Measurements from ENCODE around the gene GPLD1.
"Not testable (repeated sequence)": the region's sequence is repeated elsewhere in the genome, so short reads cannot be mapped to it uniquely, and the experiment has no call there.

The GPLD1 gene

DNA sequence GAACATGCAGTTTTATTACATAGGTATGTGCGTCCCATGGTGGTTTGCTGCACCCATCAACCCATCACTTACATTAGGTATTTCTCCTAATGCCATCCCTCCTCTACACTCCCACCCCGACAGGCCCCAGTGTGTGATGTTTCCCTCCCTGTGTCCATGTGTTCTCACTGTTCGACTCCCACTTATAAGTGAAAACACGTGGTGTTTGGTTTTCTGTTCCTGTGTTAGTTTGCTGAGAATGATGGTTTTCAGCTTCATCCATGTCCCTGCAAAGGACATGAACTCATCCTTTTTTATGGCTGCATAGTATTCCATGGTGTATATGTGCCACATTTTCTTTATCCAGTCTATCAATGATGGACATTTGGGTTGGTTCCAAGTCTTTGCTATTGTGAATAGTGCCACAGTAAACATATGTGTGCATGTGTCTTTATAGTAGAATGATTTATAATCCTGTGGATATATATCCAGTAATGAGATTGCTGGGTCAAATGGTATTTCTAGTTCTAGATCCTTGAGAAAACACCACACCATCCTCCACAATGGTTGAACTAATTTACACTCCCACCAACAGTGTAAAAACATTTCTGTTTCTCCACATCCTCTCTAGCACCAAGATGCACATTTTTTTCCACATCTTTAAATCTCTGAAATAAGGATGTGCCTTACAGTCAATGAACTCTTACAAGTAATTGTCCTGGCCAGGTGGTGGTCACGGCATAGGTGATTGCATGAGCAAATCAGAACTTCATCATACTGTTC is 104.8 kb downstream of the GPLD1 start:
- DNase-seq (ENCODE audit: low read depth in 2 of 2, low spot score in 1 of 2): not testable (repeated sequence)

DNA sequence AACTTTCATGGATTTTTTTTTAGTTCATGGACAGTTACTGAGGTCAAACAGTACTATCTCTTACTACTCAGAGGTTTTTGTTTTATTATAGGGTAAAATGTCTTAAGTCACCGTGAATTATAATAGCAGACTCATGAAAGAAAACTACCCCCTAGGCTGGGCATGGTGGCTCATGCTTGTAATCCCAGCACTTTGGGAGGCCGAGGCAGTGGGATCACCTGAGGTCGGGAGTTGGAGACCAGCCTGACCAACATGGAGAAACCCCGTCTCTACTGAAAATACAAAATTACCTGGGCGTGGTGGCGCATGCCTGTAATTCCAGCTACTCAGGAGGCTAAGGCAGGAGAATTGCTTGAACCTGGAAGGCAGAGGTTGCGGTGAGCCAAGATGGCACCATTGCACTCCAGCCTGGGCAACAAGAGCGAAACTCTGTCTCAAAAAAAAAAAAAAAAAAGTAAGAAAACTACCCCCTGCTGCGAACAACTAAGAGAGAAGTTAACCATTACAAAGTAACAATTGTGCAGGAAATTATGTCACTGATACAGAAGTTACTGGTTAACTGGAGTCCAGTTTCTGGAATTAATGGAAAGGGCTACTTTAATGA is 106.4 kb downstream of the GPLD1 start:
- not testable (repeated sequence) for DNase-seq (ENCODE audit: low read depth in 2 of 2, low spot score in 1 of 2)

DNA sequence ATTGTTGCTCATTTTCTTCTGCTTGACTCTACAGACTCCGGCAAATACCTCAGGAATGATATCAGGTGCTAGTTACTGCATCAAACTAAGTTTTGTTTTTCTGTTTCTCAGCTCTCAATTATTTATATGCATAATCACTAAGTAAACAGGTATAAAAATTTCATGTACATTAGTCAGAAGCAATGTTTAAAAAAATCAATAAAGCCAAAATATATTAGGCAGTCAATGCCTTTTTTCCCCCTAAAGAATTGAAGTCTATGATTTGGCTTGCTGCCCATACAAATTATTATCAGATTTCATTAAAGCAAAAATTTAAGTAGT is 107.2 kb downstream of the GPLD1 start:
- no peak for DNase-seq (ENCODE audit: low read depth in 2 of 2, low spot score in 1 of 2)

DNA sequence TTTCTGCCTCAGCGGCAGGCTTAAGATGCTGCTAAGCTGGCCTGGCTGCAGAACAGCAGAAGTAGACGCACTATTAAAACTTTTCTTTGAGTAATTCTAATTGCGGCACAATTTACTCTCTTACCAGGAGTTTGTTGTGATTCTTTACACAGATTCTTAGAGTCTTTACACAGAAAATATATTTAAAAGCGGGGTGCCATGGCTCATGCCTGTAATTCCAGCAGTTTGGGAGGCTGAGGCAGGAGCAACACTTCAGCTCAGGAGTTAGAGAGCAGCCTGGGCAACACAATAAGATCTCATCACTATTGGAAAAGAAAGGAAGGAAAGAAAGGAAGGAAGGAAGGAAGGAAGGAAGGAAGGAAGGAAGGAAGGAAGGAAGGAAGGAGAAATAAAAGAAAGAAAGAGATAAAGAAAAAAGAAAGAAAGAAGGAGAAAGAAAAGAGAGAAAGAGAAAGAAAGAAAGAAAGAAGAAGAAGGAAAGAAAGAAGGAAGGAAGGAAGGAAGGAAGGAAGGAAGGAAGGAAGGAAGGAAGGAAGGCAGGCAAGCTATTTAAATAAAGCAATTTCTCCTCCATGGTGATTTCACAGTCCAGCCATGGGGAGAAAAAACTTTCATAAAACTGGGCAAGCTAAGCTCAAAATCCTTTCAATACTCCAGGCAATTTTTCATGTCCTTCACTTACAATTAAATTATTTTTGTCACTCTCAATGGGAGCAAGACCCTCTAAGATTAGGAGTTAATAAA is 107.7 kb downstream of the GPLD1 start:
- no peak for DNase-seq (ENCODE audit: low read depth in 2 of 2, low spot score in 1 of 2)

DNA sequence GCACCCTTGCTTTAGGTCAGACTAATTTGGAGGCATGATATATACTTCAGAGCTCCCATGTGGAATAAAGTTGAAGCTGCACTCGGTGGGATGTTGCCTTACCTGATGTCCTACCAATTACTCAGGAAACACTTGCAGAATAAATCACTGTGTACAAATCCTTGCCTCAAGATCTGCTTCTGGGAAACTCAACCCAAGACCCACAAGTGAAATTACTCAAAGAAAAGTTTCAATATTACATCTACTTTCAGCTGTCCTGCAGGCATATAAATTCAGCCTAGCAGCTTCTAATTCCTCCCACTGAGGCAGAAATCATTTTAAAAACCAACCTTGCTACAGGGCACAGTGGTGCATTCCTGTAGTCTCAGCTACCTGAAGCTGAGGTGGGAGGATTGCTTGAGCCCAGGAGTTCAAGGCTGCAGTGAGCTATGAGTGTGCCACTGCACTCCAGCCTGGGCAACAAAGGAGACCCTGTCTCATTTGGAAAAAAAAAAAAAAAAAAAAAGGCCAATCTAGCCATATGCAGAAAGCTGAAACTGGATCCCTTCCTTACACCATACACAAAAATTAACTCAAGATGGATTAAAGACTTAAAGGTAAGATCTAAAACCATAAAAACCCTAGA is 110.8 kb downstream of the GPLD1 start:
- DNase-seq (ENCODE audit: low read depth in 2 of 2, low spot score in 1 of 2): no peak

Measured in stimulated activated CD8-positive, alpha-beta memory T cell treated with anti-CD3 and anti-CD28 coated beads, Interleukin-4, amount 100 ng/mL, for 4 hours (primary cell).